ENCODE measurements around the gene PCYT1A. TPM values are rescaled to one million over a fixed set of nuclear protein-coding genes. Genes with fewer than 3 reads are reported as not detected.

PCYT1A gene
- total and polyA plus RNA-seq, 8 donors = 36.2 to 71.0 (median 41.7) TPM

- DNase-seq (no peak), ATAC-seq (no peak)
- H3K9me3 ChIP-seq = no peaks in the 10 kb centered on the region
- H3K27me3 ChIP-seq = peaks cover 0 to 13% of the 10 kb centered on the region in 2 donors
- H3K27ac ChIP-seq = peak overlapping the region in 1 of 2 donors; percentile 87
- H3K36me3 ChIP-seq = no peaks in the 10 kb centered on the region
- H3K4me1 ChIP-seq = peaks cover 8 to 32% of the 10 kb centered on the region in 2 donors
- intact Hi-C loops (cut with DNase I) = no loop called here
- H3K4me3 ChIP-seq = no peak overlapping the region
- no peak for TF ChIP-seq CTCF (IDR thresholded peaks at IDR 0.05)
These were observed 66.5 kb downstream of the PCYT1A start for GRCh38 chr3:196220991-196221390.

GRCh38 chr3:196220587-196220986 is 66.9 kb downstream of the PCYT1A start:
- H3K9me3 ChIP-seq = no peaks in the 10 kb centered on the region
- peak overlapping the region in 1 of 2 donors; percentile 87 for H3K27ac ChIP-seq
- no peak for TF ChIP-seq CTCF (IDR thresholded peaks at IDR 0.05)
- H3K4me1 ChIP-seq = peaks cover 8 to 35% of the 10 kb centered on the region in 2 donors
- H3K36me3 ChIP-seq = no peaks in the 10 kb centered on the region
- intact Hi-C loops (cut with DNase I) = no loop called here
- ATAC-seq (peak; percentile 49), DNase-seq (peak in 1 of 4 donors; percentile 77)
- peaks cover 0 to 17% of the 10 kb centered on the region in 2 donors for H3K27me3 ChIP-seq
- no peak overlapping the region for H3K4me3 ChIP-seq

GRCh38 chr3:196219970-196220311 is 67.6 kb downstream of the PCYT1A start:
- intact Hi-C loops (cut with DNase I) = no loop called here
- no peaks in the 10 kb centered on the region for H3K9me3 ChIP-seq
- no peak for ATAC-seq
- DNase-seq = no peak
- no peak for TF ChIP-seq CTCF (IDR thresholded peaks at IDR 0.05)
- H3K27ac ChIP-seq = peak overlapping the region in 1 of 2 donors; percentile 87
- H3K36me3 ChIP-seq = no peaks in the 10 kb centered on the region
- peak overlapping the region in 1 of 2 donors; percentile 32 for H3K4me3 ChIP-seq
- peaks cover 8 to 38% of the 10 kb centered on the region in 2 donors for H3K4me1 ChIP-seq
- H3K27me3 ChIP-seq = peaks cover 0 to 23% of the 10 kb centered on the region in 2 donors

DNA sequence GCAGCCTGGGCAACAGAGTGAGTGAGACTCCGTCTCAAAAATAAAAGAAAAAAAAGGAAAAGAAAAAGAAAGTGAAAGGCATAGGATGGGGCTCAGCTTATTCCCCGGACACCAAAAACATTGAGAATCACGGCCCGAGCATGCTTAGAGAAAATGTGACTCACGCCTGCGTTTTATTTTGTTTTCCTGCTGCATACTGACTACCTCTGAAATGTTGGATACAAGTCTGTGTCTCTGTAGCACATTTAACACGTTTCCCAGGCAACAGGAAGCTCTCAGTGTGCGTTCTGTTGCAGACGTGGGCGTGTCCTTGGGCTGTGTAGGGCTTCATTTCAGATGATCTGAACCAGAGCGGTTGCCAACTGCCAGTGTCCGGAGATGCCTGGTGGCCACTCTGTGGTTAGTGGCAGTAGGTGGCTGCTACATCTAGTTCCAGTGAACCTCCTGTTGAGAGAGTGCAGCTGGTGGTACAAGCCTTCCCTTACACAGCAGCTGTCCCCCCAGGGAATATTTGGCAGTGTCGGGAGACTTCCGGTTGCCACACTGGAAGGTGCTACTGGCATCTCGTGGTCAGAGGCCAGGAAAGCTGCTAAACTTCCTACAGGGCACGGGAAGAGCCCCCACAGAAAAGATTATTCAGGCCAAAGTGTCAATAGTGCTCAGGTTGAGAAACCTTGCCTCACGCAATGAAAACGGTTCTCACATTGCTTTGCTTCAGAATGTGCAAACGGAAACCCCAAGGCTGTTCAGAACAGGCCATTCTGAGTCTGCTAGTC is 68.1 kb downstream of the PCYT1A start:
- ATAC-seq (peak; percentile 74), DNase-seq (peak in 3 of 4 donors; percentile 41 to 75 (median 71))
- Histone ChIP-seq H3K4me1 (peaks cover 8 to 38% of the 10 kb centered on the region in 2 donors), H3K36me3 (no peaks in the 10 kb centered on the region), H3K27me3 (peaks cover 0 to 28% of the 10 kb centered on the region in 2 donors), H3K9me3 (no peaks in the 10 kb centered on the region), H3K27ac (peak overlapping the region in 1 of 2 donors; percentile 87), H3K4me3 (peak overlapping the region; percentile 3 to 32)
- intact Hi-C loops (cut with DNase I) = no loop called here
- TF ChIP-seq CTCF (IDR thresholded peaks at IDR 0.05) = no peak

GRCh38 chr3:196218155-196218712 is 69.3 kb downstream of the PCYT1A start:
- Histone ChIP-seq H3K9me3 (no peaks in the 10 kb centered on the region), H3K4me1 (peaks cover 8 to 38% of the 10 kb centered on the region in 2 donors), H3K27me3 (peaks cover 0 to 28% of the 10 kb centered on the region in 2 donors), H3K27ac (peak overlapping the region in 1 of 2 donors; percentile 87), H3K36me3 (no peaks in the 10 kb centered on the region), H3K4me3 (no peak overlapping the region)
- no peak for TF ChIP-seq CTCF (IDR thresholded peaks at IDR 0.05)
- ATAC-seq (no peak), DNase-seq (no peak)
- intact Hi-C loops (cut with DNase I) = no loop called here

Data from left lung (tissue), 10 donors.